SH-SY5Y (cell line): ENCODE data around the gene MZB1.

Experiments
- GATA2 ChIP-seq: IDR thresholded peaks from 2 replicates; pipeline ENCODE4 v1.6.1; 2011; ENCODE audit warnings: mild to moderate bottlenecking, low read depth, low read length
- GATA3 ChIP-seq: IDR thresholded peaks from 2 replicates; pipeline ENCODE4 v1.6.1; 2011; ENCODE audit warnings: low read depth, mild to moderate bottlenecking, low read length, moderate library complexity

DNA sequence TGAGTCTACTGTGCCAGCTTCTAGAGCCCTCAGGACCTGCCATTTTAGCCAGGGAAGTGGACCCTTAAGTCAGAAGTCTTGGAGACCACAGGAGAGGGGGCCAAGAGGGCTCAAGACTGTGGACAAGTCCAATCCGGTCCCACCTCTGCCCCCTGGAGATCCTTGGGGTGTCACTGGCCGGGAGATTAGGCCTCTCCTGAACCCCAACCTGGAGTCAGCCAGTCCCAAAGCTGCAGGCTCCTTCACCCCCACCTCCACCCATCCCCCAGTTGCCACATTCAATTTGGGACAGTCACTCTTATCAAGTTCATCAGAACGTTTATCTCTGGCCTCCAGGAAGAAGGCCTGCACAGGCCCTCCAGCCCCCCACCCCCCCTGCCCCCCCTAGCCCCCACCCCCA is 6.9 kb downstream of the MZB1 start:
- TF ChIP-seq GATA2 (no peak), GATA3 (no peak)
